Tibial nerve (tissue), 4 donors: ENCODE measurements around the gene VSIR.

ENCODE experiments used
- CTCF ChIP-seq, 5 experiments: fragments of 200-600 bp in 3 of 5; fragments of 450-650 bp in 2 of 5; sonication (generic) in 3 of 5; IDR thresholded peaks; one replicate each; pipeline ENCODE4 v1.5.1; 2016 to 2019; ENCODE audit warnings: antibody characterized with exemption in 5 of 5, mild to moderate bottlenecking in 3 of 5, moderate library complexity in 2 of 5
- EP300 ChIP-seq, 2 donors: sonication (generic); formaldehyde crosslinking; IDR thresholded peaks; one replicate each; pipeline ENCODE4 v1.6.1; 2017; ENCODE audit warnings: antibody characterized with exemption in 2 of 2, mild to moderate bottlenecking in 1 of 2
- POLR2A ChIP-seq, 2 donors: fragments of 450-650 bp; IDR thresholded peaks; one replicate each; pipeline ENCODE4 v1.6.1; 2017; ENCODE audit warnings: antibody characterized with exemption in 2 of 2, mild to moderate bottlenecking in 2 of 2, moderate library complexity in 2 of 2

DNA sequence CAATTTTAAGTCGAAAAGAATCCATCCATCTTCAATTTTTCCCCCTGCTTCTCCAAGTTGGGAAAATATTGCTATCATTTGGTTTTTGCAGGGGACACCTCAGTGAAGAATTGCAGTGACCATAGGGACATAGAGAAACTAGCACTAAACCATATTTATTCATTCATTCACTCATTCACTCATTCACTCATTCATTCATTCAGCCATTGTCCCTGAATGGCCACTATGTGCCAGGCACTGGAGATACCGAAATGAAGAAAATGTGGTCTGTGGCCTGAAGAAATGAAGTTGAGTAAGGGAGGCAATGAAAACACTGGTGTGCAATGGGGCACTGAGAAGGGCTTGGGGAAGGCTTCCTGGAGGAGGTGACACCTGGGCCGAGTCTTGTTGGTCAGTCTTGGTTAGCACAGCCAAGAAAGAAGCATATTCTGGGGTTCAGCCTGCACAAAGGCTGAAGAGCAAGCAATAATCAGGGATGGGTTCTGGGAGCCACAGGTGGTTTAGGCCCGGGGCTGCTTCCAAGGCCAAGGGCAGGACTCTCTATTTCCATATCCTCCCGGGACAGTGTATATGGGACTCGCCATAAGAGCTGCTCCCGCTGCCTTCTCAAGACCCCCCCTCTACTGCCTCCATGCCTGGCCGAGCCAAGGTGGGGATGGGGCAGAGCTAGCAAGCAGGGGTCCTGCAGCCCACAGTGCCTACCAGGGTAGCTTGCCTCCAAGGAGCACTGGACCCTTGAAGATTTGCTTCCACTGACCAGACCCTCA is 28.2 kb downstream of the VSIR start:
- TF ChIP-seq CTCF (IDR thresholded peaks at IDR 0.05) (no peak), POLR2A (IDR thresholded peaks at IDR 0.05) (no peak), EP300 (IDR thresholded peaks at IDR 0.05) (no peak)
